Endothelial cell of umbilical vein (primary cell): ENCODE data around the gene TREH. TPM values are rescaled to one million over a fixed set of nuclear protein-coding genes. Genes with fewer than 3 reads are reported as not detected.

Experiments
- BruUV-seq: library from RNA; stranded (reverse); fragments of 400-500 nt; replicated peaks from 2 replicates; lab custom pipeline; 2021; lab: Mats Ljungman, UMichigan
- CTCF ChIA-PET: fragments of 300-600, 350-600 bp; sonication (Branson Sonifier 250); formaldehyde crosslinking; loops from one replicate; lab custom pipeline; 2021; ENCODE audit warnings: antibody characterized with exemption, inconsistent platforms; lab: Charles Lee
- POLR2A ChIA-PET: fragments of 300-600, 350-600 bp; sonication (Branson Sonifier 250); formaldehyde crosslinking; loops from one replicate; lab custom pipeline; 2021; ENCODE audit warnings: antibody characterized with exemption, inconsistent platforms; lab: Charles Lee
- DNase-seq: peaks from one replicate; pipeline ENCODE4 v3.0.0-alpha.2; 2011; ENCODE audit warnings: low read depth, low spot score
- FAIRE-seq: peaks from 2 replicates; lab custom pipeline; 2011; peaks lifted over from hg19 to GRCh38; lab: Jason Lieb, UNC
- H2AFZ ChIP-seq: 2 replicates; pipeline ENCODE4 v1.6.0; 2012; ENCODE audit warnings: low read depth, low read length, control low read depth, inconsistent platforms
- H3K27ac ChIP-seq: 2 replicates; pipeline ENCODE4 v1.5.1; 2011; ENCODE audit warnings: low read depth, mild to moderate bottlenecking, control low read depth, low read length, moderate library complexity; ENCODE audit not compliant: insufficient read depth
- H3K27me3 ChIP-seq, 2 experiments: 2 replicates each; pipeline versions ENCODE4 v1.6.0 to v1.6.1; 2011; ENCODE audit warnings: low read length in 2 of 2, mixed read lengths in 1 of 2; ENCODE audit not compliant: control insufficient read depth in 2 of 2, insufficient read depth in 2 of 2
- H3K36me3 ChIP-seq, 2 experiments: 2 replicates in 1 of 2; 3 replicates in 1 of 2; pipeline ENCODE4 v1.5.1; 2011; ENCODE audit warnings: low read length in 2 of 2, mild to moderate bottlenecking in 1 of 2, moderate library complexity in 1 of 2; ENCODE audit not compliant: control insufficient read depth in 2 of 2, insufficient read depth in 2 of 2; ENCODE audit errors: extremely low read depth in 1 of 2
- H3K4me1 ChIP-seq: 3 replicates; pipeline ENCODE4 v1.5.1; 2011; ENCODE audit warnings: mild to moderate bottlenecking, low read length; ENCODE audit not compliant: control insufficient read depth, insufficient read depth; ENCODE audit errors: extremely low read depth
- H3K4me2 ChIP-seq: 2 replicates; pipeline ENCODE4 v1.6.1; 2011; ENCODE audit warnings: low read length, control low read depth, mixed read lengths; ENCODE audit not compliant: insufficient read depth
- H3K4me3 ChIP-seq, 3 experiments: fragments of 200-600 bp in 1 of 3; sonication (generic), shearing (Covaris generic) in 1 of 3; replicated peaks in 1 of 3; 2 replicates each; pipeline ENCODE4 v1.5.1; 2011 to 2016; ENCODE audit warnings: control low read depth in 3 of 3, low read length in 3 of 3, mild to moderate bottlenecking in 2 of 3, inconsistent platforms in 1 of 3, low read depth in 1 of 3, moderate library complexity in 1 of 3; ENCODE audit not compliant: insufficient read depth in 1 of 3
- H3K79me2 ChIP-seq: 2 replicates; pipeline ENCODE4 v1.6.0; 2012; ENCODE audit warnings: low read length, inconsistent platforms; ENCODE audit not compliant: control insufficient read depth, insufficient read depth
- H3K9ac ChIP-seq: replicated peaks from 2 replicates; pipeline ENCODE3; 2011; ENCODE audit warnings: low read length, control low read depth; ENCODE audit not compliant: insufficient read depth; ENCODE audit errors: extremely low read depth
- H3K9me1 ChIP-seq: replicated peaks from 3 replicates; pipeline ENCODE4 v1.6.0; 2011; ENCODE audit warnings: mild to moderate bottlenecking, low read length; ENCODE audit not compliant: control insufficient read depth, insufficient read depth; ENCODE audit errors: extremely low read depth
- H3K9me3 ChIP-seq: replicated peaks from 2 replicates; pipeline ENCODE4 v1.5.1; 2012; ENCODE audit warnings: low read length, inconsistent platforms; ENCODE audit not compliant: control insufficient read depth, insufficient read depth
- H4K20me1 ChIP-seq: replicated peaks from 2 replicates; pipeline ENCODE3; 2011; ENCODE audit warnings: mild to moderate bottlenecking, low read length; ENCODE audit not compliant: control insufficient read depth, insufficient read depth; ENCODE audit errors: extremely low read depth
- CTCF ChIP-seq, 2 donors: IDR thresholded peaks; 1 replicate in 1 of 2; 2 replicates in 1 of 2; pipeline ENCODE4 v1.5.1; 2011; ENCODE audit warnings: low read length in 2 of 2, mild to moderate bottlenecking in 2 of 2, moderate library complexity in 2 of 2, control low read depth in 1 of 2, inconsistent platforms in 1 of 2, low read depth in 1 of 2; ENCODE audit not compliant: insufficient read depth in 1 of 2; ENCODE audit errors: extremely low read depth in 1 of 2
- EZH2 ChIP-seq: IDR thresholded peaks from 2 replicates; pipeline ENCODE4 v1.6.1; 2012; ENCODE audit warnings: borderline replicate concordance, low read depth, mild to moderate bottlenecking, moderate library complexity, low read length, inconsistent platforms; ENCODE audit not compliant: severe bottlenecking
- FOS ChIP-seq: IDR thresholded peaks from 2 replicates; pipeline ENCODE4 v1.6.1; 2011; ENCODE audit warnings: mild to moderate bottlenecking, low read length, moderate library complexity, borderline replicate concordance; ENCODE audit not compliant: insufficient read depth
- GATA2 ChIP-seq: IDR thresholded peaks from 2 replicates; pipeline ENCODE4 v1.7.0; 2011; ENCODE audit warnings: low read depth, mild to moderate bottlenecking, moderate library complexity, mixed read lengths, low read length; ENCODE audit not compliant: insufficient read length, insufficient read depth
- JUN ChIP-seq: IDR thresholded peaks from 2 replicates; pipeline ENCODE4 v1.6.1; 2011; ENCODE audit warnings: borderline replicate concordance, low read depth; ENCODE audit not compliant: insufficient read length, insufficient read depth
- MAX ChIP-seq: IDR thresholded peaks from 2 replicates; pipeline ENCODE4 v1.6.1; 2011; ENCODE audit not compliant: insufficient read depth, insufficient read length
- MYC ChIP-seq: IDR thresholded peaks from one replicate; pipeline ENCODE4 v1.6.1; 2011; ENCODE audit warnings: mild to moderate bottlenecking, low read depth, low read length
- POLR2A ChIP-seq: IDR thresholded peaks from 2 replicates; pipeline ENCODE4 v1.6.1; 2012; ENCODE audit warnings: low read depth, mild to moderate bottlenecking, control low read depth, low read length
- POLR2AphosphoS5 ChIP-seq: IDR thresholded peaks from 2 replicates; pipeline ENCODE4 v1.6.1; 2012; ENCODE audit warnings: low read depth, mild to moderate bottlenecking, control low read depth, low read length, moderate library complexity; ENCODE audit not compliant: insufficient read depth
- dilution Hi-C: fragments of 300-500 bp; cut with MboI; formaldehyde crosslinking; loops from one replicate; pipeline ENCODE4 v1.15.0; 2019; ENCODE audit warnings: low sequenced_read_pairs; ENCODE audit not compliant: extremely low pct_ligation_motif_present
- intact Hi-C: fragments of 100-400 bp; cut with micrococcal nuclease; formaldehyde crosslinking; loops from one replicate; pipeline ENCODE4 v1.10.0; 2022
- polyA plus RNA-seq, 4 experiments: library from polyadenylated mRNA; depleted of rRNA in 3 of 4; stranded (reverse) in 3 of 4; unstranded in 1 of 4; fragments of >200 nt; gene quantifications; 2 replicates each; pipeline versions ENCODE4 v1.2.1 to v1.2.3, GENCODE V29; 2011 to 2012; ENCODE audit warnings: missing spikeins in 1 of 4
- total RNA-seq: library from RNA; stranded (reverse); gene quantifications from 2 replicates; pipeline ENCODE4 v1.2.3, GENCODE V29; 2021

TREH gene
- total and polyA plus RNA-seq, 2 donors (not counting 3 experiments of a cell fraction or from before 2014, with no cell fraction given), result not detected

- Histone ChIP-seq H3K79me2 (no peaks in the 10 kb centered on the region), H4K20me1 (no peaks in the 10 kb centered on the region), H3K36me3 (peaks cover 0 to 21% of the 10 kb centered on the region in 2 experiments), H3K27me3 (peaks cover 0 to 2% of the 10 kb centered on the region in 2 experiments), H3K9me3 (no peaks in the 10 kb centered on the region), H3K27ac (no peak overlapping the region), H3K9ac (no peak overlapping the region), H2AFZ (no peak overlapping the region), H3K9me1 (no peaks in the 10 kb centered on the region), H3K4me2 (no peak overlapping the region), H3K4me1 (peaks cover 6% of the 10 kb centered on the region), H3K4me3 (no peak overlapping the region)
- CTCF ChIA-PET, result interaction anchor here (0.8 to 6.7 kb wide), 6 partner anchors 25 to 297 kb away, joined by 4 to 65 read pairs (median 10); partner anchors contain the start of gene PHLDB1
- DNase-seq (no peak), FAIRE-seq (no peak)
- POLR2A ChIA-PET, result no interaction called here
- no TSS peak for BruUV-seq
- TF ChIP-seq EZH2, result no peak
- no peak for TF ChIP-seq JUN
- TF ChIP-seq POLR2A, result peak; percentile 27
- no peak for TF ChIP-seq FOS
- TF ChIP-seq POLR2AphosphoS5, result no peak
- intact Hi-C loops (no loop called here), dilution Hi-C loops (no loop called here)
Observed at GRCh38 chr11:118660681-118661424, 18.6 kb downstream of the TREH start.

DNA sequence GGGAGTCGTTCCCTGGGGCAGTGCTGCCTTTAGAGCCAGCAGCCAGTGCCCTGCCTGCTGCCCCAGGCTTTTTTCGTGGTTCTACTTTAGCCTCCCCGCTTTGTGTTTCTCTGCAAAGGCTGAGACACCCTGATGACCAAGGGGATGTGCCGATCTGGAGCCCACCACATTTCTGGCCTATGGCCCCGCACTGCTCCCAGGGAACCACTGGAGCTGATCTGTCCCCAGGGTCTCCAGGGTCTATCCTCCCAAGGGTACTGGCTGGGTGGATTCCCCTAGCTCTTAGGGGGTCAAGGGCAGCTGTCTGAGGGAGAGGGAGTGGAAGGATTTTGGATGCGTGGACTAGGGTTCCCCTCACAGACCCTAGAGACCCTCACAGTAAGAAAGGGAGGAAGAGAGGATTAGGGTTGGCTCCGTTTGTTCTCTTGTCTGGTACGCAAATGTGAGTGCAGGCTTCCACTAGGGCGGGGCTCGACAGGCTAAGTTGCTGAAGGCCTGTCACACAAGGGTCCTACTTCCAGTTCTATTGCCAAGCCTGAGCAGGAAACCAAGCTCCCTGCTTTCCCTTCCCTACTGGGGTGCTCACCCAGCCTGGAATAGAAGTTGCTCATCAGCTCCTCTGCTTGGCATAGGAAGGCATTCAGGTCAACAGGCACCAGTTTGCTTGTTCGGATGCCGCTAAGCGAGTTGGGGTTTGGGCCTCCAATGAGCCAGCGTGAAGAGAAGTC is 19.3 kb downstream of the TREH start:
- Histone ChIP-seq H3K4me1 (peaks cover 6% of the 10 kb centered on the region), H4K20me1 (no peaks in the 10 kb centered on the region), H3K79me2 (no peaks in the 10 kb centered on the region), H3K36me3 (peaks cover 3 to 26% of the 10 kb centered on the region in 2 experiments), H2AFZ (no peak overlapping the region), H3K27me3 (peaks cover 0 to 2% of the 10 kb centered on the region in 2 experiments), H3K27ac (no peak overlapping the region), H3K4me3 (no peak overlapping the region), H3K9ac (no peak overlapping the region), H3K4me2 (no peak overlapping the region), H3K9me3 (no peaks in the 10 kb centered on the region), H3K9me1 (no peaks in the 10 kb centered on the region)
- DNase-seq (no peak), FAIRE-seq (no peak)
- intact Hi-C loops, result loop anchor here (1.0 kb wide), 5 partner anchors 30 to 296 kb away; partner anchors contain the start of genes DDX6, PHLDB1 and UPK2
- TF ChIP-seq CTCF (IDR thresholded peaks at IDR 0.05; ENCODE audit: extremely low read depth in 1 of 2, insufficient read depth in 1 of 2, low read depth in 1 of 2, low read length in 2 of 2) (no peak), GATA2 (no peak), MYC (no peak), POLR2A (no peak), FOS (no peak), EZH2 (no peak), JUN (no peak), MAX (no peak), POLR2AphosphoS5 (no peak)
- dilution Hi-C loops, result no loop called here
- ChIA-PET CTCF (interaction anchor here (0.8 to 6.7 kb wide), 10 partner anchors 11 to 298 kb away, joined by 3 to 65 read pairs (median 6); partner anchors contain the start of gene PHLDB1), POLR2A (no interaction called here)
- BruUV-seq, result no TSS peak
